Measurements from ENCODE around the gene SLC12A4. TPM values are rescaled to one million over a fixed set of nuclear protein-coding genes. Genes with fewer than 3 reads are reported as not detected.
A peak's percentile ranks its signal among the peaks of the same experiment; 100 is the strongest.

The SLC12A4 gene
- total RNA-seq, 2 experiments from 2014 or later = 42.5 TPM

DNA sequence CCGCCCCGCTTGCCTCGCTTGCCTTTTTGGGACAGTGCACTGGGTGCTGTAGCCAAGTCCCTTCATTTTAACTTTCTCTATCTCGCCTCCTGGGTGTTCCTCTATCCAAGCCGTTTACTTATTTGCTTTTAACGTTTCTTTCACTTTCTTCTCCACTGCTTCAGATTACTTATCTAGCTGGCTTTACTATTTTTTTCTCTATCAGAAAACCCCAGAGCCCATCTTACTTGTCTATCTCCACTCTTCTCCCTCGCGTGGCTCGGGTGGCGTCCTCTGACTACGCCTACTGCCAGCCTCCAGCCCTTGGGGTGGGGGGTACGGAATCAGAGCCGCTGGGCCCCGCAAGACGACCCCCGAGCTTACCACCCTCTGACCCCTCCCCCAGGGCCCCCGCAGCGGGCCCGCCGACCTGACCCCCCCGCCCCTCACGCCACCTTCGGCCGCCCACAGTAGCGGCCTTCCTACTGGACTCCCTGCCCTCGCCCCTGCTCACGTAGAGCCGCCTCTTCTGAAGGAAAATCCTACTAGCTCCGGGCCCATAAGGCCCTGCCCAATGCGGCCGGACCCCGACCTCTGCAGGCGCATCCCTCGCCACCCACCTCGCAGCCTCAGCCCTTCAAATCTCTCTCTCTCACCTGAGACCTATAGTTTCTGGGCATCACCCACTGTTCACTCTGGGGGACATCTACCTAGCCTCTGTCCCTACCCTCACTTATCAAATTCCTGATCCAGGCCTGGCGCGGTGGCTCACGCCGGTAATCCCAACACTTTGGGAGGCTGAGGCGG is 1.0 kb upstream of the SLC12A4 start:
- POLR2A ChIA-PET = interaction anchor here (1.0 to 2.0 kb wide), 4 partner anchors 12 to 96 kb away, joined by 3 to 7 read pairs (median 5); partner anchors contain the start of genes DDX28, DUS2 and PSMB10
- no peak for ATAC-seq
- DNase-seq = no peak
- H3K27ac Mint-ChIP-seq = peak overlapping the region; percentile 87
- CTCF ChIA-PET = interaction anchor here (1.0 to 2.4 kb wide), 6 partner anchors 12 to 449 kb away, joined by 3 to 7 read pairs (median 4); partner anchors contain the start of genes DDX28 and DUS2
- H3K9me3 Mint-ChIP-seq (ENCODE audit: insufficient read depth) = no peaks in the 10 kb centered on the region
- H3K36me3 Mint-ChIP-seq (ENCODE audit: low read depth) = peaks cover 2% of the 10 kb centered on the region
- peaks cover 38% of the 10 kb centered on the region for H3K4me1 Mint-ChIP-seq (ENCODE audit: low read depth)
- H3K4me3 Mint-ChIP-seq = peak overlapping the region; percentile 98
- H3K27me3 Mint-ChIP-seq (ENCODE audit: low read depth) = no peaks in the 10 kb centered on the region

GRCh38 chr16:67967958-67968399 is 458 bp downstream of the SLC12A4 start:
- ChIA-PET POLR2A (interaction anchor here (0.6 to 2.6 kb wide), 6 partner anchors 16 to 308 kb away, joined by 3 to 10 read pairs (median 3); partner anchors contain the start of genes ACD and PSMB10), CTCF (interaction anchor here (1.2 to 2.4 kb wide), 4 partner anchors 16 to 99 kb away, joined by 4 to 7 read pairs (median 5); partner anchors contain the start of genes DDX28 and DUS2)
- Mint-ChIP-seq H3K27me3 (ENCODE audit: low read depth) (no peaks in the 10 kb centered on the region), H3K4me1 (ENCODE audit: low read depth) (peaks cover 38% of the 10 kb centered on the region), H3K27ac (peak overlapping the region; percentile 98), H3K9me3 (ENCODE audit: insufficient read depth) (no peaks in the 10 kb centered on the region), H3K36me3 (ENCODE audit: low read depth) (peaks cover 2% of the 10 kb centered on the region), H3K4me3 (peak overlapping the region; percentile 98)
- ATAC-seq (peak; percentile 32), DNase-seq (peak; percentile 48)

GRCh38 chr16:67967183-67967957 is 1.1 kb downstream of the SLC12A4 start:
- peaks cover 38% of the 10 kb centered on the region for H3K4me1 Mint-ChIP-seq (ENCODE audit: low read depth)
- H3K27ac Mint-ChIP-seq = peak overlapping the region; percentile 98
- peak; percentile 11 for ATAC-seq
- POLR2A ChIA-PET = interaction anchor here (0.7 to 2.9 kb wide), 7 partner anchors 17 to 121 kb away, joined by 3 to 25 read pairs (median 3); partner anchors contain the start of genes DPEP2 and PSMB10
- CTCF ChIA-PET = interaction anchor here (1.0 to 1.4 kb wide), 4 partner anchors 26 to 74 kb away, joined by 3 to 7 read pairs (median 4); no protein-coding TSS in a partner anchor
- peak; percentile 60 for DNase-seq
- no peaks in the 10 kb centered on the region for H3K27me3 Mint-ChIP-seq (ENCODE audit: low read depth)
- no peaks in the 10 kb centered on the region for H3K9me3 Mint-ChIP-seq (ENCODE audit: insufficient read depth)
- peak overlapping the region; percentile 98 for H3K4me3 Mint-ChIP-seq
- peaks cover 8% of the 10 kb centered on the region for H3K36me3 Mint-ChIP-seq (ENCODE audit: low read depth)

DNA sequence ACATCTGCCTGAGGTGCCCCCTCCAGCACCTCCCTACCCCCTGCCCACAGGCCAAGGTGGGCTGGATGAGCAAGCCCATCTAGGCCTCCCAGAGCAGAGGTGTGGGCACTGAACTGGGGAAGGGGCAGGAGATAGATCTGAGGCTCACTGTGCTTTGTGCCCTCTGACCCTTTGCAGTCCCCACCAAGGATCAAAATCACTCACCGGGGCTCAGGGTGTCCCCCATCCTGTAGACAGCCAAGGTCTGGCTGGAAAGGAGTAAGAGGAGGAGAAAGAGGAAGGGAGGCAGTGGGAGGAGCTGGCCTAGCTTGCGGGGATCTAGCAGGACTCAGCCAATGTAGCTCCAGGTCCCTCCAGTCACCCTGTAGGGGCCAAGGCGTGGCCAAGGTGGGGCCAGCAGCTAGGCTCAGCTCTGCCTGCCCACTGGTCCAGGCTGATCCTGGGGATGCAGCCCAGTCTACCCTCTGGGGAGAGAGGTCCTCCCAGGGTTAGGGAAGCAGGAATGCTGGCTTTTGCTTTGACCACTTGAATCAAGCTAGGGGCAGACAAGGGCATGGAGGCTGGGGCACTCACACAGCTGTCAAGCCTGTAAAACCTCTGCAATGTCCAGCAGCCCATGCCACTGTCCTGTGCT is 1.8 kb downstream of the SLC12A4 start:
- CTCF ChIA-PET = interaction anchor here (1.0 to 1.5 kb wide), 4 partner anchors 25 to 151 kb away, joined by 3 to 7 read pairs (median 5); no protein-coding TSS in a partner anchor
- Mint-ChIP-seq H3K9me3 (ENCODE audit: insufficient read depth) (no peaks in the 10 kb centered on the region), H3K27ac (peak overlapping the region; percentile 98), H3K27me3 (ENCODE audit: low read depth) (no peaks in the 10 kb centered on the region), H3K4me1 (ENCODE audit: low read depth) (peaks cover 38% of the 10 kb centered on the region), H3K36me3 (ENCODE audit: low read depth) (peaks cover 15% of the 10 kb centered on the region), H3K4me3 (peak overlapping the region; percentile 98)
- ATAC-seq (no peak), DNase-seq (no peak)
- POLR2A ChIA-PET = interaction anchor here (0.7 to 2.9 kb wide), 4 partner anchors 17 to 39 kb away, joined by 3 to 25 read pairs (median 6); partner anchors contain the start of genes DPEP2 and PSMB10

DNA sequence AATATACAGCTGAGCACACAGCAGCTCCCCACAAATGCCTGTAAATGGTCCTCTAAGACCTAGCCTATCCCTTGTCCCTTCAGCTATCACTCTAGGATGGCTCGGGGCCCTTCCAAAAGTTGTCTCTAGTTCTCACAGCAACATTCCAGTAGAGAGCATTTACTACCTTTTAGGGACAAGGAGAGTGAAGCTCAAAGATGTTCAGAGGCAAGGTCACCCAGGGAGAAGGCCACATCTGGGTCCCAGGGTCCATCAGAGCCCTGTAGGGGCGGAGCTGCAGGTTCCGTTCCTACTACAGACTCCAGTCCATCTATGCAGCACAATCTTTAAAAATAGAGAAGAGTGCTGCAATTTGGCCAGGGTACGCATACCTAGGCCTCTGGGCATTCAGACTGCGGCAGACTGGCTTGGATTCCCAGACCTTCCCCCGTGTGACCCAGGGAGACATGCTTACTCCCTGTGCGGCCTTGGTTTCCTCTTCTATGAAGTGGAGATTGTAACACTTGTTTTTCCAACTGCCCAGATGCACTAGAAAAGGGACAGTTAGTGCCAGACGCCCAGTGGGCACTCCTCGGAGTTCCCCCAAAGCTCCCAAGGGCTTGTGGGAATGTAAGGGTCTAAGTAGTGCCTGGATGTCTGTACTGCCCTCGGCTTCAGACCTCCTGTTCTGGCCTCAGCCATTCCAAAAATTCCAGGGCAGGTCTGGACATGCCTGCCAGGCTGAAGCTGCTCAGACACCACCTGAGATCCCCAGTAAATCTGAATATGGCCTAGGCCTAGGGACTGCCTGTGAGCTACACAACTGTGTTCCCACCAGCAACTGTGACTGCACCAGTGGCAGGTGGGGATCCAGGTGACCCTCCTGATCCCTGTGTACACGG is 2.5 kb downstream of the SLC12A4 start:
- Mint-ChIP-seq H3K9me3 (ENCODE audit: insufficient read depth) (no peaks in the 10 kb centered on the region), H3K27me3 (ENCODE audit: low read depth) (no peaks in the 10 kb centered on the region), H3K36me3 (ENCODE audit: low read depth) (peaks cover 17% of the 10 kb centered on the region), H3K27ac (no peak overlapping the region), H3K4me1 (ENCODE audit: low read depth) (peaks cover 38% of the 10 kb centered on the region), H3K4me3 (no peak overlapping the region)
- POLR2A ChIA-PET = interaction anchor here (0.6 to 2.9 kb wide), 3 partner anchors 18 to 260 kb away, joined by 3 to 25 read pairs (median 10); partner anchors contain the start of gene PSMB10
- no peak for ATAC-seq
- no peak for DNase-seq
- CTCF ChIA-PET = interaction anchor here (1.0 to 2.3 kb wide), 5 partner anchors 25 to 150 kb away, joined by 3 to 12 read pairs (median 6); no protein-coding TSS in a partner anchor

DNA sequence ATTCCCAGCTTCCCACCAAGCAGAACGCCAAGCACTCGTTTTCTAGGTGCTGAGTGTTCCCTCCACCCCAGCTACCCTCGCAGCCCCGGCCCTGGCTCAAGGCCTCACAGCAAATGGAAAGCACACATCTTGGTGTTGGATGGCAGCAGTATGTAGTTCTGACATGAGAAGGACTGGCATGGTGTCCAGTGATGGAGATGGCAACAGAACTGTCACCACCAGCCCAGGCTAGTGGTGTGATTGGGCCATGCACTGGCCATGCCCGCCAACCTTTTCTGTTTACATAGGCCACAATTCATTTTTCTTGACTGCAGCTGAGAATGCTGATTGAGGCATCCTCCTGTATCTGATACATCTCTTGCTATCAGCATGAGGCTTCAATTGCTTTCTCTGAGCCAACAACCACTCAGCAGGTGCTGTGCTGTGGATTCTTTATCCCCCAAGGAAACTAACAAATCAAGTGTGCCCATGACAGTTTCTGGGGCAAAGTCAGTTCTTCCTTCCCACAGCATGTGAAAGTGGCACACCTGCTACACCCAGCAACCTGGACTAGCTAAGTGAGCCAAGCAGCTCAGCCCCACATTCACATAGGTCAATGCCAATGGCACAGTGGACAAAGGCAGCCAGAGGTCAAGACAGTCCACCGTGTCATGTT is 3.8 kb downstream of the SLC12A4 start:
- no peak for ATAC-seq
- DNase-seq = no peak
- Mint-ChIP-seq H3K27ac (no peak overlapping the region), H3K4me3 (no peak overlapping the region), H3K27me3 (ENCODE audit: low read depth) (no peaks in the 10 kb centered on the region), H3K9me3 (ENCODE audit: insufficient read depth) (no peaks in the 10 kb centered on the region), H3K4me1 (ENCODE audit: low read depth) (peaks cover 35% of the 10 kb centered on the region), H3K36me3 (ENCODE audit: low read depth) (peaks cover 21% of the 10 kb centered on the region)
- CTCF ChIA-PET = interaction anchor here (1.4 to 2.3 kb wide), 3 partner anchors 22 to 77 kb away, joined by 3 to 12 read pairs (median 3); no protein-coding TSS in a partner anchor
- POLR2A ChIA-PET = interaction anchor here (2.9 to 3.0 kb wide), 2 partner anchors 28 to 29 kb away, joined by 10 to 25 read pairs; partner anchors contain the start of gene PSMB10

- POLR2A ChIA-PET = interaction anchor here (3.0 kb wide), 1 partner anchor 27 kb away, joined by 10 read pairs; the partner anchor contains the start of gene PSMB10
- Mint-ChIP-seq H3K9me3 (ENCODE audit: insufficient read depth) (no peaks in the 10 kb centered on the region), H3K36me3 (ENCODE audit: low read depth) (peaks cover 21% of the 10 kb centered on the region), H3K4me1 (ENCODE audit: low read depth) (peaks cover 29% of the 10 kb centered on the region), H3K27ac (no peak overlapping the region), H3K27me3 (ENCODE audit: low read depth) (no peaks in the 10 kb centered on the region), H3K4me3 (no peak overlapping the region)
- DNase-seq = no peak
- ATAC-seq = no peak
- CTCF ChIA-PET = interaction anchor here (1.4 to 2.3 kb wide), 2 partner anchors 21 to 77 kb away, joined by 3 to 12 read pairs; no protein-coding TSS in a partner anchor
Observed at GRCh38 chr16:67963662-67964321, 4.6 kb downstream of the SLC12A4 start.

GRCh38 chr16:67963292-67963661 is 5.2 kb downstream of the SLC12A4 start:
- Mint-ChIP-seq H3K4me1 (ENCODE audit: low read depth) (peaks cover 28% of the 10 kb centered on the region), H3K36me3 (ENCODE audit: low read depth) (peaks cover 23% of the 10 kb centered on the region), H3K27ac (no peak overlapping the region), H3K9me3 (ENCODE audit: insufficient read depth) (no peaks in the 10 kb centered on the region), H3K27me3 (ENCODE audit: low read depth) (no peaks in the 10 kb centered on the region), H3K4me3 (no peak overlapping the region)
- ChIA-PET CTCF (interaction anchor here (1.6 kb wide), 1 partner anchor 21 kb away, joined by 5 read pairs; no protein-coding TSS in a partner anchor), POLR2A (interaction anchor here (3.0 kb wide), 1 partner anchor 27 kb away, joined by 10 read pairs; the partner anchor contains the start of gene PSMB10)
- DNase-seq (no peak), ATAC-seq (no peak)

DNA sequence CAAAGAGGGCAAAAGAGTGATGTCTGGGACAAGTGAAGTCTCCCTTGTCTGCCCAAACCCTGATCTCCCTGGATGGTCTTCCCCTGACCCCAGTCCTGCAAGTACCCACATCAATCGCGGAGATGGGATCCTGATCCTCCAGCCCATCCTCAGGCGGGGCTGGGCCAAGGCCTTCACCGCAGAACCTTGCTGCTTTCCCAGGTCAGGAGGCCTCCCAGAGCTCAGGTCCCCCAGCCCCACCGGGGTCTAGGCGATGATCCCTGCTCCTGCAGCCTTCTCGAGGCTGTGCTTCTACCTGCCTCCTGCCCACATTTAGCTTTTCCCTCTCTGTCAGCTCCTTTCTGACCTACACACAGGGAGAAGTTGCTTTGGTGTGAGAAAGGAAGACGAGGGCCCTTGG is 6.3 kb downstream of the SLC12A4 start:
- Mint-ChIP-seq H3K27ac (no peak overlapping the region), H3K4me1 (ENCODE audit: low read depth) (peaks cover 21% of the 10 kb centered on the region), H3K27me3 (ENCODE audit: low read depth) (no peaks in the 10 kb centered on the region), H3K9me3 (ENCODE audit: insufficient read depth) (no peaks in the 10 kb centered on the region), H3K36me3 (ENCODE audit: low read depth) (peaks cover 28% of the 10 kb centered on the region), H3K4me3 (no peak overlapping the region)
- no peak for ATAC-seq
- ChIA-PET CTCF (interaction anchor here (0.8 to 1.6 kb wide), 2 partner anchors 20 to 79 kb away, joined by 3 to 5 read pairs; no protein-coding TSS in a partner anchor), POLR2A (interaction anchor here (3.0 kb wide), 1 partner anchor 26 kb away, joined by 10 read pairs; the partner anchor contains the start of gene PSMB10)
- DNase-seq = no peak

Measured in activated CD8-positive, alpha-beta T cell treated with anti-CD3 and anti-CD28 coated beads, Interleukin-2, amount 10 ng/mL, durations not matched to agents 7 days and 5 days (primary cell).